Endodermal cell (in vitro differentiated cells): ENCODE data around the gene CTSS. TPM values are rescaled to one million over a fixed set of nuclear protein-coding genes. Genes with fewer than 3 reads are reported as not detected.

ENCODE experiments used
- DNase-seq: peaks from one replicate; pipeline ENCODE4 v3.0.0-alpha.2; 2017
- H3K27ac ChIP-seq: 2 replicates; pipeline ENCODE4 v1.5.1; 2013; ENCODE audit warnings: mild to moderate bottlenecking, low read depth, low read length, moderate library complexity
- H3K27me3 ChIP-seq: 2 replicates; pipeline ENCODE4 v1.6.1; 2013; ENCODE audit warnings: mild to moderate bottlenecking, low read length, moderate library complexity; ENCODE audit not compliant: insufficient read depth, control insufficient read depth, poor library complexity, severe bottlenecking
- H3K36me3 ChIP-seq: 2 replicates; pipeline ENCODE4 v1.7.0; 2013; ENCODE audit warnings: mild to moderate bottlenecking, low read length, moderate library complexity; ENCODE audit not compliant: control insufficient read depth, insufficient read depth
- H3K4me1 ChIP-seq: one replicate; pipeline ENCODE4 v1.7.0; 2013; ENCODE audit warnings: low read length; ENCODE audit not compliant: control insufficient read depth, insufficient read depth
- H3K4me3 ChIP-seq: 2 replicates; pipeline ENCODE4 v1.5.1; 2013; ENCODE audit warnings: mild to moderate bottlenecking, low read length, moderate library complexity
- H3K9ac ChIP-seq: 2 replicates; pipeline ENCODE4 v1.6.1; 2013; ENCODE audit warnings: mild to moderate bottlenecking, low read length, moderate library complexity; ENCODE audit not compliant: poor library complexity, severe bottlenecking; ENCODE audit errors: extremely low read depth
- H3K9me3 ChIP-seq: 2 replicates; pipeline ENCODE4 v1.6.1; 2013; ENCODE audit warnings: mild to moderate bottlenecking, low read length, moderate library complexity; ENCODE audit not compliant: control insufficient read depth
- H3K27ac Mint-ChIP-seq: 2 replicates; pipeline ENCODE4 v1.8.0; 2020; ENCODE audit warnings: mixed read lengths
- H3K27me3 Mint-ChIP-seq: 2 replicates; pipeline ENCODE4 v1.8.0; 2021; ENCODE audit warnings: mild to moderate bottlenecking, mixed read lengths; ENCODE audit not compliant: insufficient read depth
- H3K36me3 Mint-ChIP-seq: 2 replicates; pipeline ENCODE4 v1.8.0; 2020; ENCODE audit warnings: low read depth, mixed read lengths
- H3K4me1 Mint-ChIP-seq: 2 replicates; pipeline ENCODE4 v1.8.0; 2020; ENCODE audit warnings: mixed read lengths
- H3K4me3 Mint-ChIP-seq: 2 replicates; pipeline ENCODE4 v1.8.0; 2020; ENCODE audit warnings: mild to moderate bottlenecking, moderate library complexity, mixed read lengths
- H3K9me3 Mint-ChIP-seq: 2 replicates; pipeline ENCODE4 v1.8.0; 2020; ENCODE audit warnings: mild to moderate bottlenecking, mixed read lengths
- CTCF ChIP-seq: fragments of 200-600 bp; sonication (generic); conservative IDR thresholded peaks from 2 replicates; pipeline ENCODE4 v1.5.0; 2021; ENCODE audit warnings: antibody characterized with exemption, mild to moderate bottlenecking
- WGBS, 2 experiments: methylation state at CpG; one replicate each; pipeline versions ENCODE4 v1.1.5 to v1.1.7; 2013; ENCODE audit warnings: missing lambda C conversion rate in 2 of 2, mixed read lengths in 1 of 2; ENCODE audit not compliant: insufficient coverage in 1 of 2, insufficient read length in 1 of 2; 5-methylcytosine and 5-hydroxymethylcytosine counted together
- long read RNA-seq, 4 experiments: library from polyadenylated mRNA in 2 of 4; library from RNA in 1 of 4; library from capped mRNA in 1 of 4; stranded (forward) in 3 of 4; unstranded in 1 of 4; transcript quantifications; one replicate each; pipeline ENCODE4 v2.0.0, GENCODE V29; 2020 to 2021; ENCODE audit warnings: inconsistent platforms in 1 of 4
- polyA plus RNA-seq, 2 experiments: library from polyadenylated mRNA; stranded (reverse); fragments of 50-300 nt; gene quantifications; one replicate each; pipeline ENCODE4 v1.2.3, GENCODE V29; 2013
- total RNA-seq, 2 donors: library from RNA; stranded (reverse); fragmentation: NEBNext Ultra II Directional in 1 of 2; extraction: Animal tissue kit (Norgen Biotek cat#: 25700) in 1 of 2; gene quantifications; 2 replicates in 1 of 2; 3 replicates in 1 of 2; pipeline ENCODE4 v1.2.1, GENCODE V29; 2021

Gene CTSS
- total RNA-seq = not detected
- not detected for polyA plus RNA-seq (2013, experiment 1 of 2)
- not detected for polyA plus RNA-seq (2013, experiment 2 of 2)
- long read RNA-seq, experiment 1 = 0 reads
- long read RNA-seq, experiment 2 = 0 reads
- long read RNA-seq, experiment 3 = 0 reads
- long read RNA-seq, experiment 4 = 0 reads

- WGBS, 2 experiments = 83 to 93% methylated on average over 4 of the region's 4 CpGs
- Histone ChIP-seq H3K9me3 (peaks cover 6% of the 10 kb centered on the region), H3K4me3 (no peak within 1 kb of the TSS), H3K27ac (no peak within 1 kb of the TSS), H3K4me1 (no peaks in the 10 kb centered on the region), H3K36me3 (no peaks in the 10 kb centered on the region), H3K27me3 (no peaks in the 10 kb centered on the region), H3K9ac (no peak within 1 kb of the TSS)
- no peak within 1 kb of the TSS for H3K27ac Mint-ChIP-seq
- peaks cover 2% of the 10 kb centered on the region for H3K4me1 Mint-ChIP-seq
- DNase-seq = no peak
- peaks cover under 1% of the 10 kb centered on the region for H3K36me3 Mint-ChIP-seq
- H3K9me3 Mint-ChIP-seq = peaks cover 5% of the 10 kb centered on the region
- H3K27me3 Mint-ChIP-seq = no peaks in the 10 kb centered on the region
- TF ChIP-seq CTCF = no peak
- H3K4me3 Mint-ChIP-seq = no peak within 1 kb of the TSS
These were observed at the start of gene CTSS for GRCh38 chr1:150765296-150765976. Gene CTSS (minus strand): TSS chr1:150765778. CDS start chr1:150764763, 1,015 bp downstream.

GRCh38 chr1:150813028-150813707, 47.6 kb upstream of the CTSS start:
- Histone ChIP-seq H3K9ac (no peak overlapping the region), H3K27ac (no peak overlapping the region), H3K27me3 (no peaks in the 10 kb centered on the region), H3K9me3 (no peaks in the 10 kb centered on the region), H3K4me1 (peaks cover 6% of the 10 kb centered on the region), H3K36me3 (peaks cover 69% of the 10 kb centered on the region), H3K4me3 (no peak overlapping the region)
- peaks cover 33% of the 10 kb centered on the region for H3K36me3 Mint-ChIP-seq
- DNase-seq = peak; percentile 87
- H3K4me3 Mint-ChIP-seq = no peak overlapping the region
- no peak overlapping the region for H3K27ac Mint-ChIP-seq
- no peaks in the 10 kb centered on the region for H3K27me3 Mint-ChIP-seq
- no peaks in the 10 kb centered on the region for H3K9me3 Mint-ChIP-seq
- 57 to 80% methylated on average over 3 to 5 of the region's 5 CpGs for WGBS, 2 experiments
- TF ChIP-seq CTCF = peak; percentile 93
- H3K4me1 Mint-ChIP-seq = peaks cover 4% of the 10 kb centered on the region

GRCh38 chr1:150810958-150811659, 45.5 kb upstream of the CTSS start:
- Histone ChIP-seq H3K36me3 (peaks cover 49% of the 10 kb centered on the region), H3K9ac (no peak overlapping the region), H3K4me1 (peaks cover 17% of the 10 kb centered on the region), H3K27me3 (no peaks in the 10 kb centered on the region), H3K27ac (no peak overlapping the region), H3K9me3 (no peaks in the 10 kb centered on the region), H3K4me3 (peak overlapping the region; percentile 13)
- 78 to 95% methylated on average over 7 to 9 of the region's 9 CpGs for WGBS, 2 experiments
- TF ChIP-seq CTCF = no peak
- no peak for DNase-seq
- H3K27ac Mint-ChIP-seq = no peak overlapping the region
- H3K4me1 Mint-ChIP-seq = peaks cover 23% of the 10 kb centered on the region
- H3K9me3 Mint-ChIP-seq = no peaks in the 10 kb centered on the region
- no peaks in the 10 kb centered on the region for H3K27me3 Mint-ChIP-seq
- no peak overlapping the region for H3K4me3 Mint-ChIP-seq
- H3K36me3 Mint-ChIP-seq = peaks cover 16% of the 10 kb centered on the region
